Upper lobe of left lung (tissue), 6 donors: ENCODE measurements around the gene TBCK. TPM values are rescaled to one million over a fixed set of nuclear protein-coding genes. Genes with fewer than 3 reads are reported as not detected.

Experiments
- ATAC-seq, 2 donors: fragments of 200-7000 bp; cut with Tn5 transposase; one replicate each; pipeline ENCODE4 v1.9.1; 2022; ENCODE audit warnings: mild to moderate bottlenecking in 2 of 2, moderate library complexity in 2 of 2; ENCODE audit not compliant: low FRiP score in 2 of 2
- DNase-seq, 2 donors: peaks; one replicate each; pipeline ENCODE4 v3.0.0-alpha.2; 2019 to 2020
- H3K27ac ChIP-seq, 4 donors: fragments of 200-600 bp; sonication (generic); one replicate each; pipeline ENCODE4 v1.5.1; 2016 to 2019
- H3K27me3 ChIP-seq, 4 donors: fragments of 200-600 bp; sonication (generic); one replicate each; pipeline ENCODE4 v1.5.1; 2017 to 2019
- H3K36me3 ChIP-seq, 4 donors: fragments of 200-600 bp; sonication (generic); one replicate each; pipeline ENCODE4 v1.5.1; 2016 to 2019
- H3K4me1 ChIP-seq, 4 donors: fragments of 200-600 bp; sonication (generic); one replicate each; pipeline ENCODE4 v1.5.1; 2018 to 2019
- H3K4me3 ChIP-seq, 4 donors: fragments of 200-600 bp; sonication (generic); one replicate each; pipeline ENCODE4 v1.5.1; 2017 to 2019; ENCODE audit warnings: mild to moderate bottlenecking in 2 of 4, moderate library complexity in 1 of 4
- H3K9me3 ChIP-seq, 4 donors: fragments of 200-600 bp; sonication (generic); one replicate each; pipeline ENCODE4 v1.5.1; 2018 to 2019
- CTCF ChIP-seq, 6 experiments: fragments of 450-650 bp in 4 of 6; fragments of 200-600 bp in 2 of 6; sonication (generic) in 2 of 6; IDR thresholded peaks; one replicate each; pipeline ENCODE4 v1.5.1; 2016 to 2019; ENCODE audit warnings: antibody characterized with exemption in 6 of 6
- EP300 ChIP-seq, 4 donors: sonication (generic); formaldehyde crosslinking; IDR thresholded peaks; one replicate each; pipeline ENCODE4 v1.5.1; 2017; ENCODE audit warnings: antibody characterized with exemption in 4 of 4, control low read depth in 2 of 4
- POLR2A ChIP-seq, 4 donors: fragments of 450-650 bp; IDR thresholded peaks; one replicate each; pipeline ENCODE4 v1.5.1; 2016 to 2017; ENCODE audit warnings: antibody characterized with exemption in 4 of 4, mild to moderate bottlenecking in 2 of 4
- POLR2AphosphoS5 ChIP-seq, 2 donors: sonication (generic); formaldehyde crosslinking; IDR thresholded peaks; one replicate each; pipeline ENCODE4 v1.5.1; 2017; ENCODE audit warnings: antibody characterized with exemption in 2 of 2
- WGBS, 2 donors: methylation state at CpG; one replicate each; pipeline ENCODE4 v1.1.5; 2017 to 2018; 5-methylcytosine and 5-hydroxymethylcytosine counted together
- total RNA-seq, 6 donors: library from RNA; depleted of rRNA in 4 of 6; stranded (reverse); fragments of >200 nt in 4 of 6; gene quantifications; one replicate each; pipeline versions ENCODE4 v1.1.0 to v1.2.1, GENCODE V29; 2016 to 2021
- donor health status: DM: no; HTN: no; CAD: no; lungs with moderate emphysema.
- donor health status: DM: no; HTN: yes; CAD: no; lungs with severe emphysema.

TBCK gene
- total RNA-seq, 6 donors from 2014 or later = 24.8 to 54.5 (median 32.3) TPM

- H3K27me3 ChIP-seq = no peaks in the 10 kb centered on the region
- H3K36me3 ChIP-seq = no peaks in the 10 kb centered on the region
- no peak for TF ChIP-seq CTCF (IDR thresholded peaks at IDR 0.05)
- TF ChIP-seq POLR2AphosphoS5 (IDR thresholded peaks at IDR 0.05) = no peak
- no peak for TF ChIP-seq POLR2A (IDR thresholded peaks at IDR 0.05)
- no peak for TF ChIP-seq EP300 (IDR thresholded peaks at IDR 0.05)
- no peak overlapping the region for H3K27ac ChIP-seq
- ATAC-seq = no peak
- DNase-seq = no peak
- 79 to 88% methylated on average over 2 of the region's 2 CpGs for WGBS, 2 donors
- no peaks in the 10 kb centered on the region for H3K9me3 ChIP-seq
- H3K4me1 ChIP-seq = no peaks in the 10 kb centered on the region
- H3K4me3 ChIP-seq = no peak overlapping the region
These were observed 277.1 kb downstream of the TBCK start for GRCh38 chr4:106038908-106039307.

GRCh38 chr4:106038012-106038411, 278.0 kb downstream of the TBCK start:
- no peak for ATAC-seq
- H3K36me3 ChIP-seq = no peaks in the 10 kb centered on the region
- no peaks in the 10 kb centered on the region for H3K4me1 ChIP-seq
- no peak overlapping the region for H3K27ac ChIP-seq
- H3K27me3 ChIP-seq = no peaks in the 10 kb centered on the region
- 33 to 37% methylated on average over 2 of the region's 2 CpGs for WGBS, 2 donors
- no peak for TF ChIP-seq CTCF (IDR thresholded peaks at IDR 0.05)
- no peak for TF ChIP-seq EP300 (IDR thresholded peaks at IDR 0.05)
- no peak for TF ChIP-seq POLR2AphosphoS5 (IDR thresholded peaks at IDR 0.05)
- TF ChIP-seq POLR2A (IDR thresholded peaks at IDR 0.05) = no peak
- DNase-seq = no peak
- H3K9me3 ChIP-seq = no peaks in the 10 kb centered on the region
- H3K4me3 ChIP-seq = no peak overlapping the region

GRCh38 chr4:106036848-106037247, 279.2 kb downstream of the TBCK start:
- no peak for DNase-seq
- TF ChIP-seq POLR2A (IDR thresholded peaks at IDR 0.05) (no peak), CTCF (IDR thresholded peaks at IDR 0.05) (no peak), EP300 (IDR thresholded peaks at IDR 0.05) (no peak)
- H3K36me3 ChIP-seq = no peaks in the 10 kb centered on the region
- no peaks in the 10 kb centered on the region for H3K4me1 ChIP-seq
- no peak overlapping the region for H3K27ac ChIP-seq
- H3K9me3 ChIP-seq = no peaks in the 10 kb centered on the region
- no peak overlapping the region for H3K4me3 ChIP-seq
- ATAC-seq = no peak
- H3K27me3 ChIP-seq = no peaks in the 10 kb centered on the region
- 70 to 74% methylated on average over 2 of the region's 2 CpGs for WGBS, 2 donors

GRCh38 chr4:106036334-106036733, 279.7 kb downstream of the TBCK start:
- no peak for ATAC-seq
- Histone ChIP-seq H3K36me3 (no peaks in the 10 kb centered on the region), H3K9me3 (no peaks in the 10 kb centered on the region), H3K27me3 (no peaks in the 10 kb centered on the region), H3K27ac (no peak overlapping the region), H3K4me3 (no peak overlapping the region), H3K4me1 (no peaks in the 10 kb centered on the region)
- TF ChIP-seq EP300 (IDR thresholded peaks at IDR 0.05) (no peak), POLR2AphosphoS5 (IDR thresholded peaks at IDR 0.05) (no peak), CTCF (IDR thresholded peaks at IDR 0.05) (no peak), POLR2A (IDR thresholded peaks at IDR 0.05) (no peak)
- DNase-seq = no peak
- WGBS, 2 donors = 88 to 97% methylated on average over 3 of the region's 3 CpGs

- TF ChIP-seq CTCF (IDR thresholded peaks at IDR 0.05) (no peak), POLR2AphosphoS5 (IDR thresholded peaks at IDR 0.05) (no peak)
- 86 to 96% methylated on average over 1 of the region's 1 CpG for WGBS, 2 donors
- DNase-seq = no peak
- H3K27ac ChIP-seq = no peak overlapping the region
- ATAC-seq = no peak
- no peaks in the 10 kb centered on the region for H3K9me3 ChIP-seq
- no peaks in the 10 kb centered on the region for H3K36me3 ChIP-seq
- H3K4me3 ChIP-seq = no peak overlapping the region
- H3K27me3 ChIP-seq = no peaks in the 10 kb centered on the region
- no peaks in the 10 kb centered on the region for H3K4me1 ChIP-seq
These were observed 280.8 kb downstream of the TBCK start for GRCh38 chr4:106035204-106035603.
